ENCODE measurements around the gene RAPSN.

Gene RAPSN

DNA sequence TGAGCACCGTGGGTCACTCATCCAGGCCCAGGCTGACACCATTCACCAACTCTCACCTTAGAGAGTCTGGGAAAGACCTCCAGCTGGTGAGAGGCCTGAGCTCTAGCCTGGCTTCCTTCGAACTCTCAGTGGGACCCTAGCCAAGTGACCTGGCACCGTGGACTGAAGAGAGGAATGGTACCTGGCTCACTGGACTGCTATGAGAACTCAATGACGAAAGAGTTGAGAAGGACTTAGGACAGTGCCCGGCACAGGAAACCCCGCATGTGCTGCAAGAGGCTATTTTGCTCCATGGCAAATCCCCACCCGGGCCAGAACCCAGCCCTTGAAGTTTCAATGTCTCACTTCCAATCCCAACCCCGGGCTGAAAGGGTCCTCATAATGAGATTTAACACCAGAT lies 605 bp upstream of the RAPSN start:
- H2AFZ ChIP-seq (ENCODE audit: low read length): no peak overlapping the region
- H3K79me2 ChIP-seq (ENCODE audit: insufficient read depth, low read length): no peaks in the 10 kb centered on the region
- H3K4me2 ChIP-seq (ENCODE audit: low read length): no peak overlapping the region
- H3K4me1 ChIP-seq (ENCODE audit: insufficient read depth, low read length, severe bottlenecking): no peaks in the 10 kb centered on the region
- H3K4me3 ChIP-seq (ENCODE audit: low read depth, low read length, poor library complexity, severe bottlenecking): no peak overlapping the region
- H3K27ac ChIP-seq (ENCODE audit: low read depth, low read length, poor library complexity, severe bottlenecking): no peak overlapping the region
- no peaks in the 10 kb centered on the region for H3K9me3 ChIP-seq (ENCODE audit: low read length)
- H3K9ac ChIP-seq (ENCODE audit: low read length): no peak overlapping the region
- no peaks in the 10 kb centered on the region for H4K20me1 ChIP-seq (ENCODE audit: insufficient read depth, low read length)
- no peaks in the 10 kb centered on the region for H3F3A ChIP-seq (ENCODE audit: insufficient read depth, low read length)
- H3K9me2 ChIP-seq (ENCODE audit: low read depth, low read length): no peaks in the 10 kb centered on the region
- TF ChIP-seq, protein P1, sequence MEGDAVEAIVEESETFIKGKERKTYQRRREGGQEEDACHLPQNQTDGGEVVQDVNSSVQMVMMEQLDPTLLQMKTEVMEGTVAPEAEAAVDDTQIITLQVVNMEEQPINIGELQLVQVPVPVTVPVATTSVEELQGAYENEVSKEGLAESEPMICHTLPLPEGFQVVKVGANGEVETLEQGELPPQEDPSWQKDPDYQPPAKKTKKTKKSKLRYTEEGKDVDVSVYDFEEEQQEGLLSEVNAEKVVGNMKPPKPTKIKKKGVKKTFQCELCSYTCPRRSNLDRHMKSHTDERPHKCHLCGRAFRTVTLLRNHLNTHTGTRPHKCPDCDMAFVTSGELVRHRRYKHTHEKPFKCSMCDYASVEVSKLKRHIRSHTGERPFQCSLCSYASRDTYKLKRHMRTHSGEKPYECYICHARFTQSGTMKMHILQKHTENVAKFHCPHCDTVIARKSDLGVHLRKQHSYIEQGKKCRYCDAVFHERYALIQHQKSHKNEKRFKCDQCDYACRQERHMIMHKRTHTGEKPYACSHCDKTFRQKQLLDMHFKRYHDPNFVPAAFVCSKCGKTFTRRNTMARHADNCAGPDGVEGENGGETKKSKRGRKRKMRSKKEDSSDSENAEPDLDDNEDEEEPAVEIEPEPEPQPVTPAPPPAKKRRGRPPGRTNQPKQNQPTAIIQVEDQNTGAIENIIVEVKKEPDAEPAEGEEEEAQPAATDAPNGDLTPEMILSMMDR (IDR thresholded peaks at IDR 0.05; ENCODE audit: low read length): no peak
- TF ChIP-seq EZH2 (IDR thresholded peaks at IDR 0.05; ENCODE audit: borderline replicate concordance, low read length): no peak
- H3K36me3 ChIP-seq (ENCODE audit: insufficient read depth, low read length): no peaks in the 10 kb centered on the region
- no peaks in the 10 kb centered on the region for H3K27me3 ChIP-seq (ENCODE audit: insufficient read depth, low read length)

DNA sequence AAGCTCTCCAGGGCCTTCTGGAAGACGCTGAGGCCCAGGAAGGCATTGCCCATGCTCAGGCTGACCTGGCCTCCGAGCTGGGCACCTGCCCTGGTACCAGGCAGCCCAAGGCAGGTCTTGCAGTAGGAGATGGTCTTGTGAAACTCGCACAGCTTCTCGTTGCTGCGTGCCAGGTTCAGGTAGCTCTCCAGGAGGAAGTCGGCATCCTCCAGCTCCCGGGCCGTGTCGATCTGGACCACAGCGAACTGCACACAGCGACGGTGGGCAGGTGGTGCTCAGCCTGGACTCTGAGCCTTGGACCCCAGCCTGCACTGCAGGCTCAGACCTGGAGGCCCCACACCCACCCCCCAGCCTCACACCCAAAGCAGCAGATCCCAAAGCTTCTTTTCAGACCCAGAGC lies 1.0 kb downstream of the RAPSN start:
- Histone ChIP-seq H3K27ac (ENCODE audit: low read depth, low read length, poor library complexity, severe bottlenecking) (no peak overlapping the region), H2AFZ (ENCODE audit: low read length) (no peak overlapping the region), H3K4me1 (ENCODE audit: insufficient read depth, low read length, severe bottlenecking) (peaks cover 13% of the 10 kb centered on the region), H3F3A (ENCODE audit: insufficient read depth, low read length) (no peaks in the 10 kb centered on the region), H3K9ac (ENCODE audit: low read length) (no peak overlapping the region), H3K9me2 (ENCODE audit: low read depth, low read length) (no peaks in the 10 kb centered on the region), H3K4me2 (ENCODE audit: low read length) (no peak overlapping the region), H3K4me3 (ENCODE audit: low read depth, low read length, poor library complexity, severe bottlenecking) (no peak overlapping the region), H3K9me3 (ENCODE audit: low read length) (no peaks in the 10 kb centered on the region), H4K20me1 (ENCODE audit: insufficient read depth, low read length) (no peaks in the 10 kb centered on the region), H3K27me3 (ENCODE audit: insufficient read depth, low read length) (no peaks in the 10 kb centered on the region), H3K79me2 (ENCODE audit: insufficient read depth, low read length) (no peaks in the 10 kb centered on the region), H3K36me3 (ENCODE audit: insufficient read depth, low read length) (no peaks in the 10 kb centered on the region)
- TF ChIP-seq, protein P1 (IDR thresholded peaks at IDR 0.05; ENCODE audit: low read length): no peak
- TF ChIP-seq EZH2 (IDR thresholded peaks at IDR 0.05; ENCODE audit: borderline replicate concordance, low read length): no peak

DNA sequence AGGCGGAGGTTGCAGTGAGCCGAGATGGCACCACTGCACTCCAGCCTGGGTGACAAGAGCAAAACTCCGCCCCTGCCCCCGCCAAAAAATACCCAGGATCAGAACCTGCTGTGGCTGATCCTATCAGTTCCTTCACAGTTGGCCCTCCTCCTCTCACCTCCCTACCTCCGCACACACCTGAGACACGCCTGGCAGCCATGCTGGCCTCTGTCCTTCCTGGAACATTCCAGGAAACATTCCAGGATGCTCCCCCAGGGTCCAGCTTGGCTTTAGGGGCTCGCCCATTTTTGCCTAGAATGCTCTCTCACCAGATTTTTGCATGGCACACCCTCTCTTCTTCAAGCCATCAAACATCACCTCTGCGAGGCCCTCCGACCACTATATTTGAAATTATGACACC lies 2.1 kb downstream of the RAPSN start:
- H3K9me3 ChIP-seq (ENCODE audit: low read length): no peaks in the 10 kb centered on the region
- H3K4me3 ChIP-seq (ENCODE audit: low read depth, low read length, poor library complexity, severe bottlenecking): no peak overlapping the region
- H4K20me1 ChIP-seq (ENCODE audit: insufficient read depth, low read length): no peaks in the 10 kb centered on the region
- peaks cover 15% of the 10 kb centered on the region for H3K4me1 ChIP-seq (ENCODE audit: insufficient read depth, low read length, severe bottlenecking)
- H3K9ac ChIP-seq (ENCODE audit: low read length): no peak overlapping the region
- H3K27ac ChIP-seq (ENCODE audit: low read depth, low read length, poor library complexity, severe bottlenecking): no peak overlapping the region
- H3K79me2 ChIP-seq (ENCODE audit: insufficient read depth, low read length): no peaks in the 10 kb centered on the region
- H3F3A ChIP-seq (ENCODE audit: insufficient read depth, low read length): no peaks in the 10 kb centered on the region
- no peaks in the 10 kb centered on the region for H3K27me3 ChIP-seq (ENCODE audit: insufficient read depth, low read length)
- H2AFZ ChIP-seq (ENCODE audit: low read length): no peak overlapping the region
- TF ChIP-seq, protein P1 (IDR thresholded peaks at IDR 0.05; ENCODE audit: low read length): no peak
- TF ChIP-seq EZH2 (IDR thresholded peaks at IDR 0.05; ENCODE audit: borderline replicate concordance, low read length): no peak
- H3K9me2 ChIP-seq (ENCODE audit: low read depth, low read length): no peaks in the 10 kb centered on the region
- H3K4me2 ChIP-seq (ENCODE audit: low read length): no peak overlapping the region
- no peaks in the 10 kb centered on the region for H3K36me3 ChIP-seq (ENCODE audit: insufficient read depth, low read length)

All from OCI-LY1 (cell line).